HG02610 (cell line): ENCODE results near the gene SCMH1.

Source experiments
- ATAC-seq: cut with Tn5 transposase; IDR thresholded peaks from one replicate; pipeline ENCODE4 v1.9.1; 2021; ENCODE audit warnings: mild to moderate bottlenecking, moderate library complexity; ENCODE audit not compliant: unreplicated experiment

Gene SCMH1

GRCh38 chr1:41033272-41033671 is 208.8 kb downstream of the SCMH1 start:
- ATAC-seq = no peak

- ATAC-seq = no peak
Measured at GRCh38 chr1:41032147-41032546, 210.0 kb downstream of the SCMH1 start.

GRCh38 chr1:41030872-41031616 is 211.1 kb downstream of the SCMH1 start:
- ATAC-seq = no peak

- ATAC-seq = no peak
Measured at GRCh38 chr1:41028034-41028642, 214.0 kb downstream of the SCMH1 start.

- ATAC-seq = no peak
Measured at GRCh38 chr1:41025979-41026819, 215.9 kb downstream of the SCMH1 start.

- ATAC-seq = no peak
Measured at GRCh38 chr1:41024953-41025352, 217.2 kb downstream of the SCMH1 start.

GRCh38 chr1:41023279-41023990 is 218.7 kb downstream of the SCMH1 start:
- no peak for ATAC-seq

- no peak for ATAC-seq
Measured at GRCh38 chr1:41022424-41022823, 219.7 kb downstream of the SCMH1 start.

GRCh38 chr1:41021526-41022308 is 220.4 kb downstream of the SCMH1 start, which contains the start of gene SLFNL1:
TSS of gene SLFNL1 (minus strand) at chr1:41021725. CDS start at chr1:41020660, 1,065 bp downstream.
- no peak for ATAC-seq

- ATAC-seq = no peak
Measured at GRCh38 chr1:41020654-41021053, 221.5 kb downstream of the SCMH1 start.

- ATAC-seq = no peak
Measured at GRCh38 chr1:41020109-41020576, 222.0 kb downstream of the SCMH1 start.

GRCh38 chr1:41019353-41019745 is 222.8 kb downstream of the SCMH1 start:
- ATAC-seq = no peak

GRCh38 chr1:41018018-41018410 is 224.1 kb downstream of the SCMH1 start:
- ATAC-seq = no peak

GRCh38 chr1:41017141-41018017 is 224.7 kb downstream of the SCMH1 start:
- ATAC-seq = no peak

GRCh38 chr1:41015897-41016470 is 226.1 kb downstream of the SCMH1 start:
- ATAC-seq = no peak

GRCh38 chr1:41015281-41015896 is 226.7 kb downstream of the SCMH1 start:
- no peak for ATAC-seq

- ATAC-seq = no peak
Measured at GRCh38 chr1:41014871-41015270, 227.2 kb downstream of the SCMH1 start.

GRCh38 chr1:41013796-41014195 is 228.3 kb downstream of the SCMH1 start:
- ATAC-seq = no peak
